ENCODE data around the gene HDAC9.

DNA sequence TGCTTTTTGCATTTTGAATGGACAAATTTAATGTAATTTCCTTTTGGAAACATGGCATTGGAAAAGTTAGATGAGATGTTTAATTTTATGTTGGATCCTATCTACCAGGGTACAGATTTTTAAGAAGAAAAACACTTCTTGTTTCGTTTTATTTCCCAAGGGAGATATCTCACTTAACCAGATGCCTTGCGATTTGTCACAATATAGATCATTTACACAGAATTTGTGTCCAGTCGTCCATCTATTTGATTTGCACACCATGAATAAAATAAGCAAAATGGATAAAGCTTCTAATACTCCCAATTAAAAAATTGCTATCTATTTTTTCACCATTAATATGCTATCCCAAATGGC is 25.7 kb downstream of the HDAC9 start:
- TF ChIP-seq, protein P1, sequence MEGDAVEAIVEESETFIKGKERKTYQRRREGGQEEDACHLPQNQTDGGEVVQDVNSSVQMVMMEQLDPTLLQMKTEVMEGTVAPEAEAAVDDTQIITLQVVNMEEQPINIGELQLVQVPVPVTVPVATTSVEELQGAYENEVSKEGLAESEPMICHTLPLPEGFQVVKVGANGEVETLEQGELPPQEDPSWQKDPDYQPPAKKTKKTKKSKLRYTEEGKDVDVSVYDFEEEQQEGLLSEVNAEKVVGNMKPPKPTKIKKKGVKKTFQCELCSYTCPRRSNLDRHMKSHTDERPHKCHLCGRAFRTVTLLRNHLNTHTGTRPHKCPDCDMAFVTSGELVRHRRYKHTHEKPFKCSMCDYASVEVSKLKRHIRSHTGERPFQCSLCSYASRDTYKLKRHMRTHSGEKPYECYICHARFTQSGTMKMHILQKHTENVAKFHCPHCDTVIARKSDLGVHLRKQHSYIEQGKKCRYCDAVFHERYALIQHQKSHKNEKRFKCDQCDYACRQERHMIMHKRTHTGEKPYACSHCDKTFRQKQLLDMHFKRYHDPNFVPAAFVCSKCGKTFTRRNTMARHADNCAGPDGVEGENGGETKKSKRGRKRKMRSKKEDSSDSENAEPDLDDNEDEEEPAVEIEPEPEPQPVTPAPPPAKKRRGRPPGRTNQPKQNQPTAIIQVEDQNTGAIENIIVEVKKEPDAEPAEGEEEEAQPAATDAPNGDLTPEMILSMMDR (conservative IDR thresholded peaks at IDR 0.05; ENCODE audit: low read length) = no peak
- no peak for TF ChIP-seq EZH2phosphoT487 (IDR thresholded peaks at IDR 0.05; ENCODE audit: borderline replicate concordance)

Measured in Loucy (cell line).